ENCODE data around the gene RELN. TPM values are rescaled to one million over a fixed set of nuclear protein-coding genes. Genes with fewer than 3 reads are reported as not detected.

Gene RELN
- total and polyA plus RNA-seq, 2 donors (not counting 1 experiment from before 2014, with no cell fraction given) = 0.33 to 31.8 TPM

- Histone ChIP-seq H3K27ac (ENCODE audit: insufficient read depth, low read length) (no peak overlapping the region), H3K4me1 (ENCODE audit: control insufficient read depth, extremely low read depth, insufficient read depth, low read length) (no peaks in the 10 kb centered on the region), H3K4me3 (replicated peaks in 1 of 4; ENCODE audit: control extremely low read depth in 1 of 4, insufficient read depth in 1 of 4, low read depth in 3 of 4, low read length in 4 of 4) (no peak overlapping the region), H3K4me2 (ENCODE audit: extremely low read depth, insufficient read depth, low read length) (no peak overlapping the region), H3K9ac (ENCODE audit: insufficient read depth, low read length) (no peak overlapping the region), H3K9me3 (ENCODE audit: control insufficient read depth, insufficient read depth, low read depth, low read length) (no peaks in the 10 kb centered on the region), H4K20me1 (ENCODE audit: control insufficient read depth, extremely low read depth, insufficient read depth, low read length) (no peaks in the 10 kb centered on the region), H3K27me3 (ENCODE audit: control insufficient read depth, insufficient read depth, low read length) (no peaks in the 10 kb centered on the region), H3K36me3 (ENCODE audit: control insufficient read depth, insufficient read depth, low read length) (no peaks in the 10 kb centered on the region), H2AFZ (ENCODE audit: low read length) (no peak overlapping the region), H3K79me2 (ENCODE audit: control insufficient read depth, insufficient read depth, low read length) (no peaks in the 10 kb centered on the region)
- no peak for TF ChIP-seq CTCF (conservative IDR thresholded peaks at IDR 0.05 in 1 of 2, IDR thresholded peaks at IDR 0.05 in 1 of 2; ENCODE audit: low read depth in 1 of 2, low read length in 2 of 2)
- TF ChIP-seq EZH2 (IDR thresholded peaks at IDR 0.05; ENCODE audit: low read length, missing control alignments) = no peak
- DNase-seq (ENCODE audit: low read depth in 2 of 2) = no peak
These were observed 439.7 kb downstream of the RELN start for GRCh38 chr7:103549786-103550185.

- no peak for TF ChIP-seq CTCF (conservative IDR thresholded peaks at IDR 0.05 in 1 of 2, IDR thresholded peaks at IDR 0.05 in 1 of 2; ENCODE audit: low read depth in 1 of 2, low read length in 2 of 2)
- TF ChIP-seq EZH2 (IDR thresholded peaks at IDR 0.05; ENCODE audit: low read length, missing control alignments) = no peak
- H3K27me3 ChIP-seq (ENCODE audit: control insufficient read depth, insufficient read depth, low read length) = no peaks in the 10 kb centered on the region
- no peak overlapping the region for H2AFZ ChIP-seq (ENCODE audit: low read length)
- no peak for DNase-seq (ENCODE audit: low read depth in 2 of 2)
- no peaks in the 10 kb centered on the region for H3K79me2 ChIP-seq (ENCODE audit: control insufficient read depth, insufficient read depth, low read length)
- no peak overlapping the region for H3K4me2 ChIP-seq (ENCODE audit: extremely low read depth, insufficient read depth, low read length)
- H3K9ac ChIP-seq (ENCODE audit: insufficient read depth, low read length) = no peak overlapping the region
- no peaks in the 10 kb centered on the region for H3K4me1 ChIP-seq (ENCODE audit: control insufficient read depth, extremely low read depth, insufficient read depth, low read length)
- H3K27ac ChIP-seq (ENCODE audit: insufficient read depth, low read length) = no peak overlapping the region
- no peaks in the 10 kb centered on the region for H4K20me1 ChIP-seq (ENCODE audit: control insufficient read depth, extremely low read depth, insufficient read depth, low read length)
- H3K9me3 ChIP-seq (ENCODE audit: control insufficient read depth, insufficient read depth, low read depth, low read length) = no peaks in the 10 kb centered on the region
- H3K4me3 ChIP-seq (replicated peaks in 1 of 4; ENCODE audit: control extremely low read depth in 1 of 4, insufficient read depth in 1 of 4, low read depth in 3 of 4, low read length in 4 of 4) = no peak overlapping the region
- no peaks in the 10 kb centered on the region for H3K36me3 ChIP-seq (ENCODE audit: control insufficient read depth, insufficient read depth, low read length)
These were observed 441.8 kb downstream of the RELN start for GRCh38 chr7:103547451-103548284.

- no peak overlapping the region for H3K27ac ChIP-seq (ENCODE audit: insufficient read depth, low read length)
- DNase-seq (ENCODE audit: low read depth in 2 of 2) = no peak
- no peaks in the 10 kb centered on the region for H3K27me3 ChIP-seq (ENCODE audit: control insufficient read depth, insufficient read depth, low read length)
- H3K9me3 ChIP-seq (ENCODE audit: control insufficient read depth, insufficient read depth, low read depth, low read length) = no peaks in the 10 kb centered on the region
- H4K20me1 ChIP-seq (ENCODE audit: control insufficient read depth, extremely low read depth, insufficient read depth, low read length) = no peaks in the 10 kb centered on the region
- H3K36me3 ChIP-seq (ENCODE audit: control insufficient read depth, insufficient read depth, low read length) = no peaks in the 10 kb centered on the region
- no peak overlapping the region for H3K9ac ChIP-seq (ENCODE audit: insufficient read depth, low read length)
- no peaks in the 10 kb centered on the region for H3K4me1 ChIP-seq (ENCODE audit: control insufficient read depth, extremely low read depth, insufficient read depth, low read length)
- no peaks in the 10 kb centered on the region for H3K79me2 ChIP-seq (ENCODE audit: control insufficient read depth, insufficient read depth, low read length)
- H3K4me2 ChIP-seq (ENCODE audit: extremely low read depth, insufficient read depth, low read length) = no peak overlapping the region
- no peak for TF ChIP-seq CTCF (conservative IDR thresholded peaks at IDR 0.05 in 1 of 2, IDR thresholded peaks at IDR 0.05 in 1 of 2; ENCODE audit: low read depth in 1 of 2, low read length in 2 of 2)
- no peak for TF ChIP-seq EZH2 (IDR thresholded peaks at IDR 0.05; ENCODE audit: low read length, missing control alignments)
- H3K4me3 ChIP-seq (replicated peaks in 1 of 4; ENCODE audit: control extremely low read depth in 1 of 4, insufficient read depth in 1 of 4, low read depth in 3 of 4, low read length in 4 of 4) = no peak overlapping the region
- no peak overlapping the region for H2AFZ ChIP-seq (ENCODE audit: low read length)
These were observed 447.0 kb downstream of the RELN start for GRCh38 chr7:103542470-103542869.

All from fibroblast of lung (primary cell).